CD4-positive, alpha-beta T cell (primary cell): Measurements from ENCODE around the gene ZNF24. TPM values are rescaled to one million over a fixed set of nuclear protein-coding genes. Genes with fewer than 3 reads are reported as not detected.

Experiments used
- ATAC-seq: fragments of 200-7000 bp; cut with Tn5 transposase; one replicate; pipeline ENCODE4 v1.10.0; 2022; ENCODE audit warnings: mild to moderate bottlenecking; ENCODE audit not compliant: poor library complexity
- CTCF ChIA-PET: fragments of 350-600 bp; sonication (Branson Sonifier 250); formaldehyde crosslinking; loops from one replicate; lab custom pipeline; 2021; ENCODE audit warnings: antibody characterized with exemption, inconsistent platforms; lab: Charles Lee
- POLR2A ChIA-PET: fragments of 350-600 bp; sonication (Branson Sonifier 250); formaldehyde crosslinking; loops from one replicate; lab custom pipeline; 2021; ENCODE audit warnings: antibody characterized with exemption, inconsistent platforms; lab: Charles Lee
- DNase-seq, 14 experiments: peaks; one replicate each; pipeline ENCODE4 v3.0.0-alpha.2; 2013 to 2020; ENCODE audit warnings: mixed read lengths in 2 of 14
- H3K27ac ChIP-seq, 2 donors: one replicate each; pipeline versions ENCODE4 v1.5.1 to v1.7.0; 2013; ENCODE audit warnings: low read length in 2 of 2, low read depth in 1 of 2, mild to moderate bottlenecking in 1 of 2
- H3K27me3 ChIP-seq, 2 experiments: 1 replicate in 1 of 2; 2 replicates in 1 of 2; pipeline versions ENCODE4 v1.6.1 to v1.7.0; 2013; ENCODE audit warnings: low read length in 2 of 2, control low read depth in 1 of 2, mild to moderate bottlenecking in 1 of 2, moderate library complexity in 1 of 2; ENCODE audit not compliant: insufficient read depth in 2 of 2, control insufficient read depth in 1 of 2
- H3K36me3 ChIP-seq: one replicate; pipeline ENCODE4 v1.6.1; 2013; ENCODE audit warnings: low read length, control low read depth; ENCODE audit not compliant: insufficient read depth
- H3K4me1 ChIP-seq: one replicate; pipeline ENCODE4 v1.6.1; 2013; ENCODE audit warnings: low read length, control low read depth; ENCODE audit not compliant: insufficient read depth
- H3K4me3 ChIP-seq: one replicate; pipeline ENCODE4 v1.5.1; 2013; ENCODE audit warnings: mild to moderate bottlenecking, low read length, moderate library complexity
- H3K9me3 ChIP-seq, 2 experiments: 1 replicate in 1 of 2; 2 replicates in 1 of 2; pipeline versions ENCODE4 v1.6.1 to v1.7.0; 2013; ENCODE audit warnings: low read length in 2 of 2, mild to moderate bottlenecking in 2 of 2, control low read depth in 1 of 2, moderate library complexity in 1 of 2; ENCODE audit not compliant: control insufficient read depth in 1 of 2, insufficient read depth in 1 of 2
- H3K27ac Mint-ChIP-seq: one replicate; pipeline ENCODE4 v1.8.0; 2020; ENCODE audit warnings: mixed read lengths
- H3K27me3 Mint-ChIP-seq: one replicate; pipeline ENCODE4 v1.8.0; 2021; ENCODE audit warnings: mixed read lengths
- H3K36me3 Mint-ChIP-seq: one replicate; pipeline ENCODE4 v1.8.0; 2021; ENCODE audit warnings: low read depth, mixed read lengths
- H3K4me1 Mint-ChIP-seq: one replicate; pipeline ENCODE4 v1.8.0; 2021; ENCODE audit warnings: low read depth, mixed read lengths
- H3K4me3 Mint-ChIP-seq: one replicate; pipeline ENCODE4 v1.8.0; 2020; ENCODE audit warnings: mild to moderate bottlenecking, mixed read lengths
- H3K9me3 Mint-ChIP-seq: one replicate; pipeline ENCODE4 v1.8.0; 2020; ENCODE audit warnings: mixed read lengths
- CTCF ChIP-seq: fragments of 200-600 bp; IDR thresholded peaks from one replicate; pipeline ENCODE4 v1.8.0; 2022; ENCODE audit warnings: antibody characterized with exemption, mild to moderate bottlenecking
- intact Hi-C, 2 experiments: fragments of 100-400 bp; cut with DNase I in 1 of 2; cut with micrococcal nuclease in 1 of 2; formaldehyde crosslinking; loops; one replicate each; pipeline versions ENCODE4 v1.15.1 to v1.9.0; 2023 to 2025; cut with DNase I, micrococcal nuclease
- total RNA-seq, 174 experiments: library from RNA in 2 of 174; stranded (reverse) in 2 of 174; gene quantifications; one replicate each; pipeline ENCODE4 v1.2.3 and lab custom pipeline; 2021 to 2026

The ZNF24 gene
- total RNA-seq, 2 experiments from 2014 or later: 65.9 to 68.3 TPM

- intact Hi-C loops: no loop called here
- Mint-ChIP-seq H3K9me3 (peaks cover 32% of the 10 kb centered on the region), H3K4me3 (no peak overlapping the region), H3K27ac (no peak overlapping the region), H3K27me3 (no peaks in the 10 kb centered on the region), H3K36me3 (peaks cover 66% of the 10 kb centered on the region), H3K4me1 (no peaks in the 10 kb centered on the region)
- Histone ChIP-seq H3K27me3 (no peaks in the 10 kb centered on the region), H3K4me3 (no peak overlapping the region), H3K36me3 (peaks cover 12% of the 10 kb centered on the region), H3K9me3 (peaks cover 22 to 72% of the 10 kb centered on the region in 2 experiments), H3K4me1 (no peaks in the 10 kb centered on the region), H3K27ac (no peak overlapping the region)
- ATAC-seq (no peak), DNase-seq (no peak)
- no peak for TF ChIP-seq CTCF
- POLR2A ChIA-PET: no interaction called here
- CTCF ChIA-PET: no interaction called here
Measured at GRCh38 chr18:35311496-35311895, 32.7 kb downstream of the ZNF24 start.

DNA sequence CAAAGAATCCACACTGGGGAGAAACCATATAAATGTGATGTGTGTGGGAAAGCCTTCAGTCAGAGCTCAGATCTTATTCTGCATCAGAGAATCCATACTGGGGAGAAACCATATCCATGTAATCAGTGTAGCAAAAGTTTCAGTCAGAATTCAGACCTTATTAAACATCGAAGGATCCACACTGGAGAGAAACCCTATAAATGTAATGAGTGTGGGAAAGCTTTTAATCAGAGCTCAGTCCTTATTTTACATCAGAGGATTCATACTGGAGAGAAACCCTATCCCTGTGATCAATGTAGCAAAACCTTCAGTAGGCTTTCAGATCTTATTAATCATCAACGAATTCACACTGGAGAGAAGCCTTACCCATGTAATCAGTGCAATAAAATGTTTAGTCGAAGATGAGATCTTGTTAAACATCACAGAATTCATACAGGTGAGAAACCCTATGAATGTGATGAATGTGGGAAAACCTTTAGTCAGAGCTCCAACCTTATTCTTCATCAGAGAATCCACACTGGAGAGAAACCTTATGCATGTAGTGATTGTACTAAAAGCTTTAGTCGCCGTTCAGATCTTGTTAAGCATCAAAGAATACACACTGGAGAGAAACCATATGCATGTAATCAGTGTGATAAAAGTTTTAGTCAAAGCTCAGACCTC, 37.5 kb downstream of the ZNF24 start:
- Histone ChIP-seq H3K27me3 (no peaks in the 10 kb centered on the region), H3K4me3 (no peak overlapping the region), H3K27ac (no peak overlapping the region), H3K9me3 (peaks cover 19 to 97% of the 10 kb centered on the region in 2 experiments), H3K36me3 (peaks cover 43% of the 10 kb centered on the region), H3K4me1 (no peaks in the 10 kb centered on the region)
- DNase-seq (no peak), ATAC-seq (no peak)
- no peaks in the 10 kb centered on the region for H3K27me3 Mint-ChIP-seq
- no peak overlapping the region for H3K4me3 Mint-ChIP-seq
- POLR2A ChIA-PET: interaction anchor here (0.9 kb wide), 1 partner anchor 39 kb away, joined by 3 read pairs; no protein-coding TSS in a partner anchor
- no peak for TF ChIP-seq CTCF
- intact Hi-C loops: no loop called here
- no peaks in the 10 kb centered on the region for H3K4me1 Mint-ChIP-seq
- H3K36me3 Mint-ChIP-seq: peaks cover 93% of the 10 kb centered on the region
- no peak overlapping the region for H3K27ac Mint-ChIP-seq
- peaks cover 35% of the 10 kb centered on the region for H3K9me3 Mint-ChIP-seq
- CTCF ChIA-PET: interaction anchor here (1.7 kb wide), 1 partner anchor 8 kb away, joined by 3 read pairs; no protein-coding TSS in a partner anchor

DNA sequence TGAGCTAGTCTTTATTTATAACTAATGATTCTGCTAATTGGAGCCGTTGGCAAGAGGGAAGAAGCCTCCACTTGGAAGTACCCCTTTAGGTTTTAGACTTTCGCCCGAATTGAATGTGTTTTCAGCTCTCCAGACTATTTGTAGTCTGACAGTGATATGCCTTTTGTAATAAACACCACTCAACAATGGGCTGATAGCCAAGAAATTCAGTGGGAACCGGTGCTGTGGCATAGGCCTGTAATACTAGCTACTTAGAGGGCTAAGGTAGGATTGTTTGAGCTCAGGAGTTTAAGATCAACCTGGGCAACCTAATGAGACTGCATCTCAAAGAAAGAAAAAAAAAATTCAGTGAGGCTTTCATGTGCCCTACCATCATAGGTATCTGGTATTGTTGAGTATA, 40.6 kb downstream of the ZNF24 start:
- DNase-seq (no peak), ATAC-seq (no peak)
- Histone ChIP-seq H3K4me1 (no peaks in the 10 kb centered on the region), H3K27ac (no peak overlapping the region), H3K9me3 (peaks cover 27 to 91% of the 10 kb centered on the region in 2 experiments), H3K27me3 (no peaks in the 10 kb centered on the region), H3K36me3 (peaks cover 55% of the 10 kb centered on the region), H3K4me3 (no peak overlapping the region)
- H3K27me3 Mint-ChIP-seq: no peaks in the 10 kb centered on the region
- ChIA-PET POLR2A (no interaction called here), CTCF (no interaction called here)
- peaks cover 4% of the 10 kb centered on the region for H3K4me1 Mint-ChIP-seq
- no peak for TF ChIP-seq CTCF
- intact Hi-C loops: no loop called here
- H3K4me3 Mint-ChIP-seq: no peak overlapping the region
- no peak overlapping the region for H3K27ac Mint-ChIP-seq
- H3K36me3 Mint-ChIP-seq: peaks cover 98% of the 10 kb centered on the region
- H3K9me3 Mint-ChIP-seq: peaks cover 31% of the 10 kb centered on the region
